ENCODE data around the gene ZNF462.

DNA sequence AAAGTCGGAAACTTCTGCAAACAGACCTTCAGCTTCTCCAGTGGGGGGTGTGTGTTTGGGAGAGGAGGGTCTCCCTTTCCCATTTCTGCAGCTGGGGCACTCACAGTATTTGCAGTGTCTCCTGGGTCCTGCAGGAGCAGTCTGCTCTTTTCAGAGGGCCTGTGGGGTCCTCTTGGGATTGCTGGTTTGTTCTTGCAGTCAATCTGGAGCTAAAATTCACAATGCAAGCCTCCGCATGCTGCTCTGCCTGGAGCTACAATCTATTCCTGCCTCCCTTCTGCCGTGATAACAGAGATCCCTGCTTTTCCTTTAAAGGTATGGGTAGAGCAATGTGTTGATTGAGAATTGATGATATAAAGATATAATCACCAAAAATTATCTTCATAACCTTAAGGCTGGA, 43.2 kb downstream of the ZNF462 start:
- TF ChIP-seq POLR2A (IDR thresholded peaks at IDR 0.05; ENCODE audit: low read length), result no peak
- TF ChIP-seq GATA1 (IDR thresholded peaks at IDR 0.05; ENCODE audit: low read depth, low read length), result no peak

Data from erythroblast (primary cell).